Heart right ventricle (tissue), 16 donors: ENCODE measurements around the gene SLC45A2. TPM values are rescaled to one million over a fixed set of nuclear protein-coding genes. Genes with fewer than 3 reads are reported as not detected.

ENCODE experiments used
- ATAC-seq, 8 donors: fragments of 200-7000 bp; cut with Tn5 transposase; one replicate each; pipeline ENCODE4 v1.9.1; 2020; ENCODE audit warnings: mild to moderate bottlenecking in 8 of 8, moderate library complexity in 8 of 8, moderate number of reproducible peaks in 1 of 8
- DNase-seq, 2 donors: peaks; one replicate each; pipeline ENCODE4 v3.0.0-alpha.2; 2020
- H3K27ac ChIP-seq, 10 donors: fragments of 200-600 bp; sonication (generic) in 2 of 10; one replicate each; pipeline versions ENCODE4 v1.5.0 to v1.8.0; 2020 to 2022; ENCODE audit warnings: mild to moderate bottlenecking in 3 of 10
- H3K27me3 ChIP-seq, 7 donors: fragments of 200-600 bp; one replicate each; pipeline ENCODE4 v1.8.0; 2021 to 2022; ENCODE audit warnings: mild to moderate bottlenecking in 2 of 7
- H3K36me3 ChIP-seq, 9 donors: fragments of 200-600 bp; sonication (generic) in 1 of 9; one replicate each; pipeline versions ENCODE4 v1.5.0 to v1.8.0; 2020 to 2022; ENCODE audit warnings: mild to moderate bottlenecking in 2 of 9
- H3K4me1 ChIP-seq, 9 donors: fragments of 200-600 bp; sonication (generic) in 1 of 9; one replicate each; pipeline versions ENCODE4 v1.5.0 to v1.8.0; 2020 to 2022; ENCODE audit warnings: mild to moderate bottlenecking in 4 of 9
- H3K4me3 ChIP-seq, 10 donors: fragments of 200-600 bp; sonication (generic) in 2 of 10; one replicate each; pipeline versions ENCODE4 v1.5.0 to v1.8.0; 2020 to 2022; ENCODE audit warnings: mild to moderate bottlenecking in 7 of 10, moderate library complexity in 2 of 10
- H3K9me3 ChIP-seq, 11 donors: fragments of 200-600 bp in 10 of 11; sonication (generic) in 2 of 11; one replicate each; pipeline versions ENCODE4 v1.5.0 to v1.8.0; 2013 to 2022; ENCODE audit warnings: mild to moderate bottlenecking in 2 of 11, control low read depth in 1 of 11, moderate library complexity in 1 of 11
- WGBS, 2 donors: extraction: QIAGEN DNeasy Blood & Tissue Kit; methylation state at CpG; one replicate each; pipeline ENCODE4 v1.1.7; 2013; ENCODE audit warnings: inconsistent platforms in 1 of 2; 5-methylcytosine and 5-hydroxymethylcytosine counted together
- intact Hi-C, 10 donors: fragments of 100-400 bp; cut with DNase I; formaldehyde crosslinking; loops; one replicate each; pipeline versions ENCODE4 v1.11.1 to v1.14.2; 2022
- polyA plus RNA-seq, 2 donors: library from polyadenylated mRNA; stranded (reverse); fragments of 200-250 nt; gene quantifications; one replicate each; pipeline ENCODE4 v1.2.3, GENCODE V29; 2013
- total RNA-seq, 10 donors: library from RNA; stranded (reverse); fragmentation: NEBNext Ultra II Directional in 3 of 10; extraction: Animal tissue kit (Norgen Biotek cat#: 25700) in 3 of 10; gene quantifications; one replicate each; pipeline versions ENCODE4 v1.2.1 to v1.2.4, GENCODE V29; 2021 to 2023
- TF ChIP-seq, protein P1 (sequence below), 9 donors: fragments of 200-600 bp; sonication (generic) in 2 of 9; IDR thresholded peaks; one replicate each; pipeline versions ENCODE4 v1.5.0 to v1.8.0; 2021 to 2022; ENCODE audit warnings: antibody characterized with exemption in 9 of 9, mild to moderate bottlenecking in 5 of 9, moderate library complexity in 1 of 9
- donor health status: Arrhythmogenic right ventricular cardiomyopathy.
- donor health status: ischemic (EF 13 %, LVEDD 7.1; RV severe dilation, severe dysfunction).
- donor health status: healthy with polysubstance abuse.
- donor health status: DM: no; HTN: yes; CAD: no.
- donor health status: DM: no; HTN: no; CAD: no.
- donor health status: ischemic (EF 25% LVEDD 6.9; RV normal size, moderate dysfunction).
- donor health status: ischemic (EF 25% LVEDD 5.7; RV mildly dilated, moderate dysfunction).
- donor health status: healthy.
- donor health status: DM: yes; HTN: yes; CAD: no.
- donor health status: Ischemic cardiomyopathy.
- donor health status: ischemic (EF 35%, LVEDD 5.7; RV mildly dilated, moderate dysfunction).
- donor health status: nonischemic (EF 11% LVEDD 7.7; RV severe dilation, severe dysfunction).
- donor health status: DM: yes; HTN: yes; CAD: no.
- donor health status: PGD.
- donor health status: ischemic (EF 29% LVEDD 5.4; RV normal size, mild dysfunction).
- donor health status: nonischemic (EF 23%, LVEDD 6.1; RV moderate dilation, normal function).

Gene SLC45A2
- total and polyA plus RNA-seq, 12 donors: 0.09 to 0.15 (median 0.11) TPM; not detected in 9

DNA sequence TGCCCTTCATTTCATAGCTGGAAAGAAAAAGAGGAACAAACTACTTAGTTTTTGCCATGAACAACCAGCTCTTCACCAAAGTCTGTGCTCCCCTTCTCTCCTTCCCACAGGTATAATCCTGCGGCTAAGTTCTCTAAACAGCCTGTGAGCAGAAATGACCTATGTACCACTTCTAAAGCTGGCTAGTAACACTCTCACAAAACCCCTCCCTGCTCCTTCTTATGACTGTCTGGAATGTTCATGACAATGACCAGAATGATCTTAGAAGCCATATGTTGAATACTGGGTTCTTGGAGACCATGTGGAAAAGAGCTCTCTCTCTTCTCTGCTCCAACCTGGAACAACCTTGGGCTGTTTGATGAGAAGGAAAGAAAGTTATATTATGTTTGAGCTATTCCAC is 36.2 kb upstream of the SLC45A2 start:
- H3K4me1 ChIP-seq: peaks cover 0 to 20% (median 6%) of the 10 kb centered on the region in 9 donors
- no peaks in the 10 kb centered on the region for H3K27me3 ChIP-seq
- intact Hi-C loops: no loop called here
- 98 to 100% methylated on average over 1 of the region's 1 CpG for WGBS, 2 donors
- ATAC-seq (no peak), DNase-seq (no peak)
- H3K27ac ChIP-seq: no peak overlapping the region
- TF ChIP-seq, protein P1, sequence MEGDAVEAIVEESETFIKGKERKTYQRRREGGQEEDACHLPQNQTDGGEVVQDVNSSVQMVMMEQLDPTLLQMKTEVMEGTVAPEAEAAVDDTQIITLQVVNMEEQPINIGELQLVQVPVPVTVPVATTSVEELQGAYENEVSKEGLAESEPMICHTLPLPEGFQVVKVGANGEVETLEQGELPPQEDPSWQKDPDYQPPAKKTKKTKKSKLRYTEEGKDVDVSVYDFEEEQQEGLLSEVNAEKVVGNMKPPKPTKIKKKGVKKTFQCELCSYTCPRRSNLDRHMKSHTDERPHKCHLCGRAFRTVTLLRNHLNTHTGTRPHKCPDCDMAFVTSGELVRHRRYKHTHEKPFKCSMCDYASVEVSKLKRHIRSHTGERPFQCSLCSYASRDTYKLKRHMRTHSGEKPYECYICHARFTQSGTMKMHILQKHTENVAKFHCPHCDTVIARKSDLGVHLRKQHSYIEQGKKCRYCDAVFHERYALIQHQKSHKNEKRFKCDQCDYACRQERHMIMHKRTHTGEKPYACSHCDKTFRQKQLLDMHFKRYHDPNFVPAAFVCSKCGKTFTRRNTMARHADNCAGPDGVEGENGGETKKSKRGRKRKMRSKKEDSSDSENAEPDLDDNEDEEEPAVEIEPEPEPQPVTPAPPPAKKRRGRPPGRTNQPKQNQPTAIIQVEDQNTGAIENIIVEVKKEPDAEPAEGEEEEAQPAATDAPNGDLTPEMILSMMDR (IDR thresholded peaks at IDR 0.05): no peak
- H3K9me3 ChIP-seq: no peaks in the 10 kb centered on the region
- no peak overlapping the region for H3K4me3 ChIP-seq
- peaks cover 0 to 20% (median 0%) of the 10 kb centered on the region in 9 donors for H3K36me3 ChIP-seq

DNA sequence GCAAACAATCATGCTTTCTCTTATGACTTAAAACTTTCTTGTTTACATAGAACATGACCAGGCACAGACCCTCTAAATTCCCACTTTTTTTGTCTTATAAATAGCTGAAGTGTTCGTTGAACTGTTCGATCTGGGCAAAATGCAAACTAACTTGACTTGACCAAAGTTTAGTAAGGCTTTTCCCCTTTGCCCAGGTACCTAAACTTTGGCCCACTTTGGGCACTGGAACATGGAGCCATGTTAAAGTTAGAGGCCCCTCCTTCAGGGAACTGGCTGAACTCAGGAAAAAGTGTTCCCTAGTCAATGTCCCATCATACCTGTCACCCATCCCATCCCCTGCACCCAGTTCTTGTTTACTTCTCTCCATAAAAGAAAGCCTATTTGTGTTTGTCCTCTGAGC is 32.8 kb upstream of the SLC45A2 start:
- DNase-seq (no peak), ATAC-seq (no peak)
- H3K4me3 ChIP-seq: no peak overlapping the region
- no peak overlapping the region for H3K27ac ChIP-seq
- intact Hi-C loops: no loop called here
- peaks cover 0 to 22% (median 9%) of the 10 kb centered on the region in 9 donors for H3K4me1 ChIP-seq
- H3K27me3 ChIP-seq: no peaks in the 10 kb centered on the region
- peaks cover 0 to 8% (median 0%) of the 10 kb centered on the region in 9 donors for H3K36me3 ChIP-seq
- 92 to 96% methylated on average over 2 of the region's 2 CpGs for WGBS, 2 donors
- TF ChIP-seq, protein P1 (IDR thresholded peaks at IDR 0.05): no peak
- no peaks in the 10 kb centered on the region for H3K9me3 ChIP-seq

DNA sequence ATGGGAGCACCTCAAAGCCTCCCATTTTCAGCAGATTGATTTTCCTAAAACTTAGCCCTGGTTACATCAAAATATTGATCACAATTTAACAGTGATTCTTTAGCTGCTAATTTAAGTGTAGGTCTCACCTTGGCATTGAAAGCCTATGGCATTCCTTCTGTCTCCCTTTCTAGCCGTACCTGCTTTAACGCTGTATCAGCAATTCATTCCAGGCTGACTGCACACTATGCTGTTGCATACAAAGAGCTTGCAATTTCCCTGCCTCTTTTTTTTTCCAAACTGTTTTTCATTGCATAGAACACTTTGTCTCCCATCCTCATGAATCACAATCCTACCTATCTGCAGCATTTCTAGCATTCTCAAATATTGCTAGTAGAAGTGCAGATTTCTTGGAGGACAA is 32.3 kb upstream of the SLC45A2 start:
- no peaks in the 10 kb centered on the region for H3K27me3 ChIP-seq
- 94 to 97% methylated on average over 2 of the region's 2 CpGs for WGBS, 2 donors
- ATAC-seq (no peak), DNase-seq (no peak)
- H3K9me3 ChIP-seq: no peaks in the 10 kb centered on the region
- H3K36me3 ChIP-seq: peaks cover 0 to 8% (median 0%) of the 10 kb centered on the region in 9 donors
- intact Hi-C loops: no loop called here
- H3K4me3 ChIP-seq: no peak overlapping the region
- TF ChIP-seq, protein P1 (IDR thresholded peaks at IDR 0.05): no peak
- peaks cover 0 to 17% (median 6%) of the 10 kb centered on the region in 9 donors for H3K4me1 ChIP-seq
- no peak overlapping the region for H3K27ac ChIP-seq

DNA sequence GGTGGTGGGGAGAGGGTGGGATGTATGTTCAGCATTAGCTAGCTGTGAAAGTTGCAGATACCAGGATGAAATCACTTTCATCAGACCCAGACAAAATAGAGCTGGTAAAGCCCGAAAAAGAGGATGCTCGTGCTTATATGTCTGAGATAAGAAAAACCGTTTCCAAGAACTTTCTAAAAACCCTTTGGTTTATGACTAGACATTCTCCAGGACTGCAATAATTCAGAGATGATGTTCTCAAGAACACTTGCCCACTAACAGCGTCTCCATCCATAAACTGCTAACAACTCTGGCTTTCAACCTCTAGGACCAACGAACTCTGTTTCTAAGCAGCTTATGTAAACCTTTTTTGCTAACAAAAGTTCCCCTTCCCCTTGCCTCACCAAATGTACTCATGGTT is 31.7 kb upstream of the SLC45A2 start:
- intact Hi-C loops: no loop called here
- Histone ChIP-seq H3K4me1 (peaks cover 0 to 16% (median under 1%) of the 10 kb centered on the region in 9 donors), H3K9me3 (no peaks in the 10 kb centered on the region), H3K4me3 (no peak overlapping the region), H3K27me3 (no peaks in the 10 kb centered on the region), H3K27ac (no peak overlapping the region), H3K36me3 (peaks cover 0 to 8% (median 0%) of the 10 kb centered on the region in 9 donors)
- TF ChIP-seq, protein P1 (IDR thresholded peaks at IDR 0.05): no peak
- ATAC-seq (no peak), DNase-seq (no peak)
- 76 to 86% methylated on average over 5 of the region's 5 CpGs for WGBS, 2 donors
